Measurements from ENCODE around the gene GAS6.

GAS6 gene

GRCh38 chr13:113887700-113888201 lies 23.9 kb upstream of the GAS6 start:
- DNase-seq (ENCODE audit: low read depth, low spot score) = no peak

- DNase-seq (ENCODE audit: low read depth, low spot score) = no peak
Observed at GRCh38 chr13:113886561-113887112, 22.8 kb upstream of the GAS6 start.

- DNase-seq (ENCODE audit: low read depth, low spot score) = no peak
Observed at GRCh38 chr13:113884821-113885220, 20.9 kb upstream of the GAS6 start.

GRCh38 chr13:113883921-113884804 lies 20.3 kb upstream of the GAS6 start:
- no peak for DNase-seq (ENCODE audit: low read depth, low spot score)

- no peak for DNase-seq (ENCODE audit: low read depth, low spot score)
Observed at GRCh38 chr13:113883314-113883811, 19.5 kb upstream of the GAS6 start.

GRCh38 chr13:113882716-113883115 lies 18.8 kb upstream of the GAS6 start:
- DNase-seq (ENCODE audit: low read depth, low spot score) = no peak

- no peak for DNase-seq (ENCODE audit: low read depth, low spot score)
Observed at GRCh38 chr13:113882267-113882630, 18.4 kb upstream of the GAS6 start.

- no peak for DNase-seq (ENCODE audit: low read depth, low spot score)
Observed at GRCh38 chr13:113881614-113882266, 17.9 kb upstream of the GAS6 start.

- DNase-seq (ENCODE audit: low read depth, low spot score) = no peak
Observed at GRCh38 chr13:113880651-113881611, 17.1 kb upstream of the GAS6 start.

- no peak for DNase-seq (ENCODE audit: low read depth, low spot score)
Observed at GRCh38 chr13:113879494-113880360, 15.9 kb upstream of the GAS6 start.

GRCh38 chr13:113879017-113879416 lies 15.1 kb upstream of the GAS6 start:
- DNase-seq (ENCODE audit: low read depth, low spot score) = no peak

GRCh38 chr13:113877149-113877990 lies 13.5 kb upstream of the GAS6 start:
- no peak for DNase-seq (ENCODE audit: low read depth, low spot score)

- DNase-seq (ENCODE audit: low read depth, low spot score) = no peak
Observed at GRCh38 chr13:113876346-113877148, 12.7 kb upstream of the GAS6 start.

GRCh38 chr13:113875837-113876281 lies 12.0 kb upstream of the GAS6 start:
- no peak for DNase-seq (ENCODE audit: low read depth, low spot score)

GRCh38 chr13:113875429-113875815 lies 11.5 kb upstream of the GAS6 start:
- no peak for DNase-seq (ENCODE audit: low read depth, low spot score)

- DNase-seq (ENCODE audit: low read depth, low spot score) = no peak
Observed at GRCh38 chr13:113874579-113875428, 10.9 kb upstream of the GAS6 start.

GRCh38 chr13:113874177-113874576 lies 10.3 kb upstream of the GAS6 start:
- DNase-seq (ENCODE audit: low read depth, low spot score) = no peak

- no peak for DNase-seq (ENCODE audit: low read depth, low spot score)
Observed at GRCh38 chr13:113869263-113869662, 5.4 kb upstream of the GAS6 start.
